Neural progenitor cell (in vitro differentiated cells): ENCODE results near the gene INPP4B. TPM values are rescaled to one million over a fixed set of nuclear protein-coding genes. Genes with fewer than 3 reads are reported as not detected.

Experiments used
- DNase-seq: peaks from one replicate; pipeline ENCODE4 v3.0.0-alpha.2; 2016; ENCODE audit warnings: low spot score
- H2AFZ ChIP-seq: fragments of 200-600 bp; sonication (generic); replicated peaks from 2 replicates; pipeline ENCODE4 v1.6.1; 2016; ENCODE audit warnings: antibody characterized with exemption
- H3F3A ChIP-seq: fragments of 200-600 bp; sonication (generic); 2 replicates; pipeline ENCODE4 v1.6.1; 2016; ENCODE audit warnings: antibody characterized with exemption, low read depth
- H3K27ac ChIP-seq: fragments of 200-600 bp; sonication (generic); 2 replicates; pipeline ENCODE4 v1.5.1; 2016; ENCODE audit warnings: mild to moderate bottlenecking
- H3K27me3 ChIP-seq: fragments of 200-600 bp; sonication (generic); 2 replicates; pipeline ENCODE4 v1.6.1; 2016; ENCODE audit warnings: mild to moderate bottlenecking, moderate library complexity
- H3K36me3 ChIP-seq: fragments of 200-600 bp; sonication (generic); 2 replicates; pipeline ENCODE4 v1.5.1; 2016
- H3K4me1 ChIP-seq: fragments of 200-600 bp; sonication (generic); 2 replicates; pipeline ENCODE4 v1.6.1; 2016; ENCODE audit warnings: mixed run types
- H3K4me2 ChIP-seq: fragments of 200-600 bp; sonication (generic); 2 replicates; pipeline ENCODE4 v1.6.1; 2016
- H3K4me3 ChIP-seq: fragments of 200-600 bp; sonication (generic); 2 replicates; pipeline ENCODE4 v1.5.1; 2016
- H3K79me2 ChIP-seq: fragments of 200-600 bp; sonication (generic); 2 replicates; pipeline ENCODE4 v1.6.1; 2016; ENCODE audit warnings: low read depth
- H3K9ac ChIP-seq: fragments of 200-600 bp; sonication (generic); 2 replicates; pipeline ENCODE4 v1.6.1; 2016
- H3K9me3 ChIP-seq: fragments of 200-600 bp; sonication (generic); 2 replicates; pipeline ENCODE4 v1.5.1; 2016; ENCODE audit warnings: low read depth
- H4K20me1 ChIP-seq: fragments of 200-600 bp; sonication (generic); 2 replicates; pipeline ENCODE4 v1.6.1; 2016; ENCODE audit warnings: low read depth
- H3K27ac Mint-ChIP-seq: 3 replicates; pipeline ENCODE4 v1.8.0; 2021; ENCODE audit warnings: mixed read lengths
- H3K27me3 Mint-ChIP-seq: 2 replicates; pipeline ENCODE4 v1.8.0; 2022; ENCODE audit warnings: low read depth, mild to moderate bottlenecking, inconsistent platforms, moderate library complexity, mixed read lengths; ENCODE audit not compliant: insufficient read depth
- H3K36me3 Mint-ChIP-seq: 3 replicates; pipeline ENCODE4 v1.8.0; 2021; ENCODE audit warnings: mixed read lengths
- H3K4me1 Mint-ChIP-seq: 3 replicates; pipeline ENCODE4 v1.8.0; 2021; ENCODE audit warnings: mixed read lengths
- H3K4me3 Mint-ChIP-seq: 3 replicates; pipeline ENCODE4 v1.8.0; 2021; ENCODE audit warnings: mild to moderate bottlenecking, moderate library complexity, mixed read lengths
- H3K9me3 Mint-ChIP-seq: 3 replicates; pipeline ENCODE4 v1.8.0; 2020; ENCODE audit warnings: mixed read lengths
- EZH2 ChIP-seq: fragments of 200-600 bp; sonication (generic); IDR thresholded peaks from 2 replicates; pipeline ENCODE4 v1.6.1; 2017; ENCODE audit warnings: antibody characterized with exemption, mild to moderate bottlenecking, moderate library complexity
- EZH2phosphoT487 ChIP-seq: fragments of 200-600 bp; sonication (generic); IDR thresholded peaks from 2 replicates; pipeline ENCODE4 v1.6.1; 2017; ENCODE audit warnings: antibody characterized with exemption
- total RNA-seq: library from RNA; depleted of rRNA; stranded (reverse); fragments of >200 nt; gene quantifications from 2 replicates; pipeline ENCODE4 v1.2.3, GENCODE V29; 2015; ENCODE audit warnings: low replicate concordance
- TF ChIP-seq, protein P1 (sequence below): fragments of 200-600 bp; sonication (generic); IDR thresholded peaks from 2 replicates; pipeline ENCODE4 v1.5.1; 2017; ENCODE audit warnings: antibody characterized with exemption, mild to moderate bottlenecking

The INPP4B gene
- total RNA-seq, 1 donor from 2014 or later, result 1.3 TPM

DNA sequence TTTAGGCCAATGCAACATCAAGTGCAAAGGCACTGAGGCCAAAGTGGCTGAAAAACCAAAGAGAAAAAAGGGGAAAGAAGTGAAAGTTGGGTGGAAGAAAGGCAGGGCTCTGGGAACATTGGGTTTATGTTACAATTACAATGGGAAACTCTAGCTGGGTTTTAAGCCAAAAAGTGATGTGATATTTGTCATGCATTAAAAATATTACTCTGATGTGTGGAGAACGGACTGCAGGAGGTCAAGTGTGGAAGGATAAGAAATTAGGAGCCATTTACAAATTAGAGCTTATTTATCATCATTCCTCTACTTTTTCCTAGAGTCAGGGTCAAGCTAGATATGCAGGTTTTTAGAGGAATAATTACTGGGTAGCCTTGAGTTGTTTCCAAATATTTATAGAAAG lies 516.8 kb downstream of the INPP4B start:
- no peaks in the 10 kb centered on the region for H3K9me3 Mint-ChIP-seq

DNA sequence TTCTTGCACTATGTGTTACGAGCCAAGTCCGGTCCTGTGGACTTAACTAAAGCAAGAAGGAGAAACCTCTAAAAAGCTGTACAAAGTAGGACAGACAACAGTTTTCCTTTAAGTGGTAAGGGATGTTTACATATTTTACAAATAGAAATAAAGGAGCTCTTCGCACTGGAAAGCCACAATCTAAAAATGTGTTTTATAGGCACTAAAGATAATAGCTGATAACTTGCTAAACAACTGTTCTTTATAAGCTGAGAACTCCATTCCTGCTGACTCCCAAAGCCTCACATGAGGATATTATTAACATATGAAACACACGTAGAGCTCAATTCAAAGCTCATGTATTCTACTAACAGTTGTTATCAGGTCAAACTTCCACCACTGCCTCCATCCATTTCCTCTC lies 519.9 kb downstream of the INPP4B start:
- TF ChIP-seq EZH2phosphoT487, result no peak
- TF ChIP-seq EZH2, result no peak
- TF ChIP-seq, protein P1, sequence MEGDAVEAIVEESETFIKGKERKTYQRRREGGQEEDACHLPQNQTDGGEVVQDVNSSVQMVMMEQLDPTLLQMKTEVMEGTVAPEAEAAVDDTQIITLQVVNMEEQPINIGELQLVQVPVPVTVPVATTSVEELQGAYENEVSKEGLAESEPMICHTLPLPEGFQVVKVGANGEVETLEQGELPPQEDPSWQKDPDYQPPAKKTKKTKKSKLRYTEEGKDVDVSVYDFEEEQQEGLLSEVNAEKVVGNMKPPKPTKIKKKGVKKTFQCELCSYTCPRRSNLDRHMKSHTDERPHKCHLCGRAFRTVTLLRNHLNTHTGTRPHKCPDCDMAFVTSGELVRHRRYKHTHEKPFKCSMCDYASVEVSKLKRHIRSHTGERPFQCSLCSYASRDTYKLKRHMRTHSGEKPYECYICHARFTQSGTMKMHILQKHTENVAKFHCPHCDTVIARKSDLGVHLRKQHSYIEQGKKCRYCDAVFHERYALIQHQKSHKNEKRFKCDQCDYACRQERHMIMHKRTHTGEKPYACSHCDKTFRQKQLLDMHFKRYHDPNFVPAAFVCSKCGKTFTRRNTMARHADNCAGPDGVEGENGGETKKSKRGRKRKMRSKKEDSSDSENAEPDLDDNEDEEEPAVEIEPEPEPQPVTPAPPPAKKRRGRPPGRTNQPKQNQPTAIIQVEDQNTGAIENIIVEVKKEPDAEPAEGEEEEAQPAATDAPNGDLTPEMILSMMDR, result no peak
- no peak overlapping the region for H3K9ac ChIP-seq
- DNase-seq, result no peak
- no peak overlapping the region for H3K27ac ChIP-seq
- no peak overlapping the region for H3K4me2 ChIP-seq
- H2AFZ ChIP-seq, result no peak overlapping the region
- no peaks in the 10 kb centered on the region for H3F3A ChIP-seq
- no peak overlapping the region for H3K4me3 ChIP-seq
- Mint-ChIP-seq H3K4me3 (no peak overlapping the region), H3K9me3 (peaks cover 7% of the 10 kb centered on the region), H3K27ac (no peak overlapping the region), H3K4me1 (no peaks in the 10 kb centered on the region), H3K27me3 (peaks cover 4% of the 10 kb centered on the region), H3K36me3 (no peaks in the 10 kb centered on the region)
- no peaks in the 10 kb centered on the region for H4K20me1 ChIP-seq
- no peaks in the 10 kb centered on the region for H3K4me1 ChIP-seq
- H3K27me3 ChIP-seq, result no peaks in the 10 kb centered on the region
- H3K36me3 ChIP-seq, result no peaks in the 10 kb centered on the region
- H3K79me2 ChIP-seq, result no peaks in the 10 kb centered on the region
- no peaks in the 10 kb centered on the region for H3K9me3 ChIP-seq

More for the DNA sequence above, 516.8 kb downstream of the INPP4B start:
- Mint-ChIP-seq H3K27me3 (peaks cover 4% of the 10 kb centered on the region), H3K4me3 (no peak overlapping the region), H3K36me3 (no peaks in the 10 kb centered on the region), H3K27ac (no peak overlapping the region), H3K4me1 (no peaks in the 10 kb centered on the region)
- no peaks in the 10 kb centered on the region for H3K79me2 ChIP-seq
- no peak overlapping the region for H3K9ac ChIP-seq
- no peak overlapping the region for H3K4me2 ChIP-seq
- H3K36me3 ChIP-seq, result no peaks in the 10 kb centered on the region
- DNase-seq, result no peak
- H3K27ac ChIP-seq, result no peak overlapping the region
- H2AFZ ChIP-seq, result no peak overlapping the region
- H3K4me3 ChIP-seq, result no peak overlapping the region
- no peaks in the 10 kb centered on the region for H3K9me3 ChIP-seq
- no peaks in the 10 kb centered on the region for H4K20me1 ChIP-seq
- H3K4me1 ChIP-seq, result no peaks in the 10 kb centered on the region
- no peaks in the 10 kb centered on the region for H3K27me3 ChIP-seq
- TF ChIP-seq, protein P1, result no peak
- TF ChIP-seq EZH2 (no peak), EZH2phosphoT487 (no peak)
- H3F3A ChIP-seq, result no peaks in the 10 kb centered on the region

DNA sequence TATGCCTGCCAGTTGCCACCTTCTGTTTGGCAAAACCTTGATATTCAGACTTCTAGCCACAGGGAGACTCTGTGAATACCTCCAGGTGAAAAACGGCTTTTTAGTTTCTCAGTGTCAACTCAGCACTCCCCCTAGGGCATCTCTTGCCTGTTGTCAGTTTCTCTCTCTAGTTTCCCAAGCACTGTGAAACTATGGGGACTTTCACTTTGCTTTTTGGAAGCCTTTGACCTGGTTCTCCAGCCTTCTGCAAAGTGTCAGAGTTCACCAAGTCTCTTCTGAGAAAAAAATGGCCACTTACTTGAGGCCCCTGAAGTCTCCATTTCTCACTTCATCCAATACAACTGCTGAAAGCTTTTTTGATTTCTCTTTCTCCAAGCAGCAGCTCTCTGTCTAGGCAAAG lies 521.5 kb downstream of the INPP4B start:
- H3K79me2 ChIP-seq, result no peaks in the 10 kb centered on the region
- no peak for DNase-seq

More for the DNA sequence above, 521.5 kb downstream of the INPP4B start:
- Histone ChIP-seq H3K4me1 (no peaks in the 10 kb centered on the region), H3K27ac (no peak overlapping the region), H3K36me3 (no peaks in the 10 kb centered on the region), H3K27me3 (no peaks in the 10 kb centered on the region), H3K4me3 (no peak overlapping the region), H3K4me2 (no peak overlapping the region), H4K20me1 (no peaks in the 10 kb centered on the region), H3K9ac (no peak overlapping the region), H2AFZ (no peak overlapping the region), H3F3A (no peaks in the 10 kb centered on the region), H3K9me3 (no peaks in the 10 kb centered on the region)
- no peaks in the 10 kb centered on the region for H3K36me3 Mint-ChIP-seq
- no peak overlapping the region for H3K27ac Mint-ChIP-seq
- H3K27me3 Mint-ChIP-seq, result peaks cover 4% of the 10 kb centered on the region
- no peaks in the 10 kb centered on the region for H3K4me1 Mint-ChIP-seq
- TF ChIP-seq EZH2phosphoT487 (no peak), EZH2 (no peak)
- TF ChIP-seq, protein P1, result no peak
- peaks cover 7% of the 10 kb centered on the region for H3K9me3 Mint-ChIP-seq
- no peak overlapping the region for H3K4me3 Mint-ChIP-seq
